ENCODE results near the gene ELL2.

ELL2 gene

DNA sequence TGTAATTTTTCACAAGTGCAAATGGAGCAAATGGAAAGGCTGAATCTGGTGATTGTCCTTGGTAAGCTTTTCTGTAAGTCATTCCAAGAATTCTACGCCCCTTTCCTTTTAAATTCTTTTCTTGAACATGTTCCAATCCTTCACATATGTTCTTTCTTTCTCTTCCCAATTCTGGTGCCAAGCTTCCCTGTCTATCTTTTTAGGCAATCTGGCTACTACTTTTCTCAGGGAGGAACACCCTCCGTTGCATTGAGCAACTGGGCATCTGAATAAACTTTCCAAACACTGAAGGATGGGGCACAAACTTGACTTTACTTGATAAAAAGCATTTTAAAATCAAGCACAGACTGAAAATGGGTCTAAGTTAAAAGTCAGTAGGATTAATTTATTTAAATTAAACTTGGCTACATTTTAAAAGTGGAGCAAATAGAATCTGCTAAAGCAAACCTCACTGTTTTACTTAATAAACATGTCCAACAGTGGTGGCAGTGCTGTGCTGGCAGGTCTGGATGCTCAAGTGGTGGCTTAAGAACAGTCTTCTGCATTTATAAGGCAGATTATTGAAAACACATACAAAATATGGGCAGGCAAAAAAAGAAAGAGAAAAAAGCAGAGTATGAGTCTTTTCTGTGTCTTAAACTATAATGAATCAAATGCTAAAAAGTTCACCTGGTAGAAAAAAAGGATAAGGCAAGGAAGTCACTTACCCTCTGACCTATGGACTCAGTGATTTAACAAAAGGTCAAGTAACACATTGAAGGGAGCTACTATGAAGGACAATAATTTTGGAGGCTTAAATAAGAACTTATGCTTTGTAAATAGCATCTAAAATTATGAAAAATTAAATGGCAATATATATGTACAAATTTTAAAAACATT is 5.4 kb downstream of the ELL2 start:
- DNase-seq (ENCODE audit: low spot score) = no peak

GRCh38 chr5:95954716-95955115 is 6.9 kb downstream of the ELL2 start:
- DNase-seq (ENCODE audit: low spot score) = no peak

- no peak for DNase-seq (ENCODE audit: low spot score)
Measured at GRCh38 chr5:95953021-95953702, 8.5 kb downstream of the ELL2 start.

DNA sequence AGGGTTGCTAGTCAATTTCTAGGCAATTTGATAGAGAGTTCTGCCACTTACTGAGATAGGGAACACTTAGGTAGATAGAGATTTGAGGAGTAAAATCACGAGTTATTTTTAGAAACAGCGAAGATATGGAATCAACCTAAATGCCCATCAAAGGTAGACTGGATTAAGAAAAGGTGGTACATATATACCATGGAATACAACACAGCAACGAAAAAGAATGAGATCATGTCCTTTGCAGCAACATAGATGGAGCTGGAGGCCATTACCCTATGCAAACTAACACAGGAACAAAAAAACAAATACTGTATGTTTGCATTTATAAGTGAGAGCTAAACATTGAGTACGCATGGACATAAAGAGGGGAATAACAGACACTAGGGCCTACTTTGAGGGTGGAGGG is 9.7 kb downstream of the ELL2 start:
- no peak for DNase-seq (ENCODE audit: low spot score)

GRCh38 chr5:95949810-95950209 is 11.8 kb downstream of the ELL2 start:
- DNase-seq (ENCODE audit: low spot score) = no peak

GRCh38 chr5:95948631-95949030 is 13.0 kb downstream of the ELL2 start:
- DNase-seq (ENCODE audit: low spot score) = no peak

GRCh38 chr5:95946451-95946850 is 15.2 kb downstream of the ELL2 start:
- no peak for DNase-seq (ENCODE audit: low spot score)

- DNase-seq (ENCODE audit: low spot score) = no peak
Measured at GRCh38 chr5:95942968-95943367, 18.7 kb downstream of the ELL2 start.

DNA sequence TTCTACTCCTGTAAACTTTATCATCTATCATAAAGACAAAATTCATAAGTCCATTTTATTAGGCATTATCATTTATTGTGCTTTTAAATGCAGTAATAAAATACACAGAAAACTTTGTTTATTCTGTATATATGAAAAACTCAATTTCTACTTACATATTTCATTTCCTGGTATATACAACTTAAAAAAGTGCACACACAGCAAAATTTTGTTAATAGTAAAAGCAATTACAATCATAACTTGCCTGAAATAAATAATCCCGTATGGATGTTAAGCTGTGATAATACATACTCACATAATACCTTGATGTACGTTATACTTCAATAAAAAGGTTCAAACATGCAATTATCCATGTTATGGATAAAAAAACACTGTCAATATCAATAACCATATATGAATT is 19.2 kb downstream of the ELL2 start:
- no peak for DNase-seq (ENCODE audit: low spot score)

DNA sequence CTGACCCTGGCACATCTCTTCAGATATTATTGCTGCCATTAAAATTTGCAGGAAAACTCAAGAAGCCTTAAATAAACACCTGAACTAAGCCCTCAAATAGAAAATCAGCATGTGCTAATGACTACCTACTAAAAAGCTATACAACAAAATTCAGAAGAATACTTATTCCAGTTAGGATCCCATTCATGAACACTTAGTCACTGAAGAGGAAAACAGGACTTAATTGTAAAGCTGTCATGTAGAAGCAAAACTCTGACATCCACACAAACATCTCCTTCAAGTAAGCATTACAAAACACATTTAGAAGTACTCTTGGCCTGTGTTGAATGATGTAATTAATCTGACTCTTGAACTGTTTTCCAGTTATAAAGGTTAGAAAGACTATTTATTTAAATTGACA is 19.9 kb downstream of the ELL2 start:
- DNase-seq (ENCODE audit: low spot score) = no peak

DNA sequence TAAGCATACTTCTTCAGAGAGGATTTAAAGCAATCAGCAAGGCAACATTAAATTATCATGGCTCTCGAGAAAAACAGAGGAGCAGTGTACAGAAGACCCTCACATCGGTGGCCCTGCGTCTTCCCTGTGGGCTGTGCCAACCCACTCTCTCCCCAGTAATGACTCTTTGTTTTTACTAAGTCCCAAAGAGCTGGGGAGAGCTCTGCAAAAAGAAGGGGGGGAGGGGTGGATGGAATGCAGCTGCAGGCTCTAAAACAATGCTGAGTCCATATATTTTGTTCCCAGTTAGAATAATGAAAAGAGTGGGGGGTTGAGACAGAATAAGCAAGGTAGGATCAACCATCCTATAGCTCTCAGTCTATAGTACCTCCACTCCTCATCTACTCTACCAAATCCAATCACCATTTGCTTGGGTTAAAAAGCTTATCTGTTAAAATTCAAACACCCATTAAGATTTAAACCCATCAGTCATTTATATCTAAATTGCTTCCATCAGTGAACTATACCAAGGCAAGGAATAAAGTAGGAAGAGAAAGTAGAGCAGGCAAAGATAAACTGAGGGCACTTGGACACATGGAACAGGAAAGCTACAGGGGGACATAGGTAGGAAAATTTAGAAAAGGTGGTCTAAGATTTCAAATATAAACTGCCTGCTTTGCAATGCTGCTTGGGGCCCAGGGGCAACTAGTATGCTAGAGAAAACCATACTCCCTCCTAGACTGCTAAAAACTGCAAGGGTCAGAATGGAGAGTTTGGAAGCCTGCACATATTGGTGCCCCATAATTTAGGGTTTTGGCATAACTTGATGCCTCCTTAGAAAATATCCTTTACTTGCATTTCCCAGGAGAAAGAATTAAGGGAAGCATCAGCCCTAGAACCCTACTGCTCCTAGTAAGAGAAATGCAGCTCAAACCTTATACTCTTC is 20.6 kb downstream of the ELL2 start:
- DNase-seq (ENCODE audit: low spot score) = no peak

DNA sequence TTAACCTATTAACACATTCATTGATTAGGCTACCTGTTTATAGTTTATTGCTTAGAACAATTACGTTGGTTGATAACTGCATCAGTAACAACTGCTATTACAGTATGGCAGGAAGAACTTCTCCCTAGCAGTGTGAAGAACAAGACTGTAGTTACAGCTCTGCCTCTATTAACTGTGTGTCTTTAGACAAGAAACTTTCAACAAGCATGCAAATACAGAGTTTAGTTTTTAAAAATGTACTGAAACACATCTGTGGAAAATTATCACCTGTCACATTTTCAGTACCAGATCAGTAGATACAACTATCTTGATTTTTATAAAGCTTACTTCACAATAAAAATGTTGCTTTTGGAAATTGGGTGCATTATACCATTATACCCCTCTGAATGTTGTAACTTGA is 22.2 kb downstream of the ELL2 start:
- no peak for DNase-seq (ENCODE audit: low spot score)

DNA sequence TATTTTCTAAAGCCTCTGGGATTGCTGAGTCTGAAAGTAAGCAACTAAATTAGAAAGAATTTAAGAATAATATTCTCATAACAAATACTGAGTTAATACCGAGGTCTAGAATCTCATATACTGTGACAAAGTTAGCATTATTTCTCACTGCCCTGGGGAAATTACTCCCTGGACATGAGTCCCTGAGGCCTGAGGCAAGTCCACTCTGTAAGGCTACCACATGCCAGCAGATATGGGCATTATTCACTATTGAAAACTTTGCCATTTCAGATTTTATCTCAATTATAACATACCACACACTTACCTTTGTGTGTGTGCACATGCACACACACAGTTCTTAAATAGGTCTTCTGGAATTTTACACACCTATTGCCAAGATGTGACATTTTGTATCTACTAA is 22.9 kb downstream of the ELL2 start:
- no peak for DNase-seq (ENCODE audit: low spot score)

- no peak for DNase-seq (ENCODE audit: low spot score)
Measured at GRCh38 chr5:95938347-95938746, 23.3 kb downstream of the ELL2 start.

GRCh38 chr5:95937607-95938152 is 24.0 kb downstream of the ELL2 start:
- DNase-seq (ENCODE audit: low spot score) = no peak

DNA sequence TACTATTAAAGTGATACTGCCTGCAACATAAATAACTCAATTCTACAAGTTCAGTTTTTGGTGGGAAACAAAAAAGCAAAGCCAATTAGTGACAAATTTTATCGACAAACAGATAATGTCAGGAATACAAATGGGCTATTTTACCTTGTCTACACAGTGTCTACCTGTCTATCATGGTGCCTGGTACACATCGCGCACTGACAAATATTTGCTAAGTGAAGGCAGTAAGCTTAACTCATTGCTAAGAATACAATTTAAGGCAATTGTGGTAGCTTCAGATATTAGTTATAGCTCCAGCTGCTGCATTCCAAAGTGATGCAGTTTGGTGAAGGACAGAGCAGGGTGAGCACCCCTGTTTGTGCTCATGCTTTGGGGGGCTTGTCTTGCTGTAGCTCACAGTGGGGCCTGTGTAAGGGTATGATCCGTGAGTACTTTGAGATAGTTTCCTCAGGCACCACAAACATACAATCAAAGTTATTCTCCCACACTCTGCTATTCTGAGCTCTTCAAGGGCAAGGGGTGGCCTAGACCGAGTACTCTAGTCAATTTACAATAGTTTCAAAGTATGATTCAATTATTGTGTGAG is 24.7 kb downstream of the ELL2 start:
- no peak for DNase-seq (ENCODE audit: low spot score)

DNA sequence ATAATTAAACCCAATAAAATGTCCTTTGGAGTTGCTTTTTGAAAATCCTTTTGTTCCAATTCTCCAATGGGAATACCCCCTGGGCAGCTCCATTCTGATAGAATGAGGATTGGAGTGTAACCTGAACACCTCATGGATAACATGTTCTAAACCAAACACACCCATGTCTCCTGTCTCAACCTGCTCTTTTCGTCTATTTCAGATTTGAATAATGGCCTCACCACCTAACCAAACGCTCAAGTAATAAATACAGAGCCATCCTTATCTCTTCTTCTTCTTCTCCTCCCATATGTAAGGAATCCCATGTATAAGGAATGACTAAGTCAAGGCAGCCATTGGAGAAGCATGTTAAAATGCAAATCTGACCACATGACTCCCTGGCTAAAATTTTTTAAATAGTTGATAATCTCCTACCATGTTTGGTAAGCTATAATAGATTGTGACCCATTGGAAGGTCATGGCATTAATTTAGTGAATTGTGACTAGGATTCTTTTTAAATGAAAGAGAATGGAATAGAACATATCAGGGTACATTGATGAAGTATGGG is 26.0 kb downstream of the ELL2 start:
- DNase-seq (ENCODE audit: low spot score) = no peak

GRCh38 chr5:95934207-95934804 is 27.3 kb downstream of the ELL2 start:
- no peak for DNase-seq (ENCODE audit: low spot score)

DNA sequence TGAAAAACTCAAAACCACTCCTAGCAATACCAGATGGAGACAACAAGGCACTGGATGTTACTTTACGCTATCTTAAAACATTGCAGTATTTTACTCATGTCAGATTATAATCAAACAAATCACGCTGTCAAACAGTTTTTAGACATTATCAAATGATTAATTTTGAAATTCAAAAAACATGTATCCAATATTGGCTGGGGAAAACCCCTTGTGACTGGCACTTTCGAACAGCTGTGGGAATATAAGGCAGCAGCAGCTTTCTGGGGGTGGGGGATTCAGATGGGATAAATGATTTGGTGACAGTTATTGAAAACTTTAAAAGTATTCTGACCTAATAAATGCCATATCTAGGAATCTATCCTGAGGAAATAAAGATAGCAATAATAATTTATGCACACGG is 28.7 kb downstream of the ELL2 start:
- no peak for DNase-seq (ENCODE audit: low spot score)

DNA sequence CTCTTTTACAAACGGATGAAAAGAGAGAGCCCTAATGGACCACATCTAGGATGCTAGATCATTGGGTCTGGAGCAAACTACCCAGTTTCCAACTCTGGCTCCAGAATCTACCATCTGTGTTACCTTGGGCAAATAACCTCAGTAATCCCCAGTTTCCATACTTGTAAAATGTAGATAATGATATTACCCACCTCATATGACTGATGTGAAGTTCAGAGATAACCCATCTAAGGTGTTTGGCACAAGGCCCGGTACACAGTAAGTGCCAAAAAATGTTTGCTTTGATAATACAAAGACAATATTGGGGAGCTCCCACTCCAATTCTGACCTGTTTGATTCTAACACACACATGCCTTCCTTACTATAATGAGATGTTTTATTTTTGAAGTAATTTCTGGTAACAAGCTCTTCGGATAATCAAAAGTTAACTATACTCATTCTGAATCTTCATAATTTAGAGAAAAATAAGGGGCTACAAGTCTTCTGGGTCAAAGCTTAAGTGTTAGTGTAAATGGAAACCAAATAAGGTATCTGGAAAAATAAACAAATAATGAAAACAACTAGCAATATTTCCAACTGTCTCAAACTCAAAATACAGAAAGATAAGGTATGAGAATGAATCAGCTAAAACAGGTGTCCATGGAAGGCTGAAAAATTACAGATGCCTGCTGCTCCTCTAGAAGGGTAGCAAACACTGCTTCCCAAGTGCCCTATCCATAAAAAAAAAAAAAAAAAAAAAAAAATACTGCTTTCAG is 30.4 kb downstream of the ELL2 start:
- no peak for DNase-seq (ENCODE audit: low spot score)

Measured in ecto neural progenitor cell (in vitro differentiated cells).